Sciatic nerve (tissue), 2 donors: ENCODE results near the gene DISC1. TPM values are rescaled to one million over a fixed set of nuclear protein-coding genes. Genes with fewer than 3 reads are reported as not detected.
"Not testable (repeated sequence)": the region's sequence is repeated elsewhere in the genome, so short reads cannot be mapped to it uniquely, and the experiment has no call there.

Experiments used
- ATAC-seq: fragments of 200-7000 bp; cut with Tn5 transposase; one replicate; pipeline ENCODE4 v1.9.1; 2020; ENCODE audit warnings: mild to moderate bottlenecking, moderate library complexity
- DNase-seq: peaks from one replicate; pipeline ENCODE4 v3.0.0-alpha.2; 2020; ENCODE audit warnings: low spot score
- intact Hi-C: fragments of 100-400 bp; cut with DNase I; formaldehyde crosslinking; loops from one replicate; pipeline ENCODE4 v1.14.2; 2022
- total RNA-seq: library from RNA; stranded (reverse); fragmentation: NEBNext Ultra II Directional; extraction: Animal tissue kit (Norgen Biotek cat#: 25700); gene quantifications from one replicate; pipeline ENCODE4 v1.2.1, GENCODE V29; 2021
- donor health status: DM: no; HTN: no; CAD: no.
- donor health status: DM: no; HTN: no; CAD: no.

DISC1 gene
- total RNA-seq, 1 donor from 2014 or later: 34.5 TPM

GRCh38 chr1:231883382-231883781, 256.8 kb downstream of the DISC1 start:
- no peak for DNase-seq
- intact Hi-C loops: no loop called here
- ATAC-seq: no peak

GRCh38 chr1:231885209-231885854, 258.7 kb downstream of the DISC1 start:
- ATAC-seq (no peak), DNase-seq (no peak)
- intact Hi-C loops: no loop called here

GRCh38 chr1:231887166-231887565, 260.6 kb downstream of the DISC1 start:
- intact Hi-C loops: no loop called here
- DNase-seq (no peak), ATAC-seq (no peak)

- no peak for DNase-seq
- ATAC-seq: no peak
- intact Hi-C loops: no loop called here
Observed at GRCh38 chr1:231887866-231888265, 261.3 kb downstream of the DISC1 start.

- ATAC-seq: no peak
- intact Hi-C loops: no loop called here
- DNase-seq: no peak
Observed at GRCh38 chr1:231890791-231891190, 264.2 kb downstream of the DISC1 start.

- DNase-seq (no peak), ATAC-seq (no peak)
- intact Hi-C loops: no loop called here
Observed at GRCh38 chr1:231893400-231894102, 267.0 kb downstream of the DISC1 start.

GRCh38 chr1:231896806-231897205, 270.2 kb downstream of the DISC1 start:
- ATAC-seq (no peak), DNase-seq (no peak)
- intact Hi-C loops: no loop called here

- DNase-seq: no peak
Observed at GRCh38 chr1:231899046-231899445, 272.5 kb downstream of the DISC1 start.

GRCh38 chr1:231899713-231900435, 273.3 kb downstream of the DISC1 start:
- ATAC-seq (no peak), DNase-seq (no peak)
- intact Hi-C loops: no loop called here

More at GRCh38 chr1:231899046-231899445, 272.5 kb downstream of the DISC1 start:
- ATAC-seq: no peak
- intact Hi-C loops: no loop called here

- intact Hi-C loops: no loop called here
- no peak for DNase-seq
- no peak for ATAC-seq
Observed at GRCh38 chr1:231903586-231904081, 277.0 kb downstream of the DISC1 start.

- ATAC-seq, intact Hi-C loops, DNase-seq: not testable (repeated sequence)
Observed at GRCh38 chr1:231907310-231907709, 280.7 kb downstream of the DISC1 start.

GRCh38 chr1:231913493-231913892, 286.9 kb downstream of the DISC1 start:
- intact Hi-C loops: no loop called here
- DNase-seq (no peak), ATAC-seq (peak; percentile 22)

GRCh38 chr1:231918239-231919015, 291.8 kb downstream of the DISC1 start:
- intact Hi-C loops: no loop called here
- DNase-seq: no peak
- ATAC-seq: no peak

GRCh38 chr1:231919239-231919885, 292.8 kb downstream of the DISC1 start:
- DNase-seq (no peak), ATAC-seq (no peak)
- intact Hi-C loops: no loop called here

- ATAC-seq (no peak), DNase-seq (no peak)
Observed at GRCh38 chr1:231919886-231920285, 293.3 kb downstream of the DISC1 start.

GRCh38 chr1:231921646-231922345, 295.2 kb downstream of the DISC1 start:
- no peak for DNase-seq
- no peak for ATAC-seq
- intact Hi-C loops: no loop called here

More at GRCh38 chr1:231919886-231920285, 293.3 kb downstream of the DISC1 start:
- intact Hi-C loops: no loop called here

- ATAC-seq (peak; percentile 84), DNase-seq (no peak)
- intact Hi-C loops: no loop called here
Observed at GRCh38 chr1:231923491-231924041, 297.0 kb downstream of the DISC1 start.

GRCh38 chr1:231924180-231924579, 297.6 kb downstream of the DISC1 start:
- ATAC-seq (peak; percentile 87), DNase-seq (no peak)
- intact Hi-C loops: no loop called here
